Activated T-helper 9 cell treated with anti-CD3 and anti-CD28 coated beads, Interleukin-2, amount 50 U/mL, for 16 hours (primary cell): ENCODE measurements around the gene CENPS.
A peak's percentile ranks its signal among the peaks of the same experiment; 100 is the strongest.
"Not testable (repeated sequence)": the region's sequence is repeated elsewhere in the genome, so short reads cannot be mapped to it uniquely, and the experiment has no call there.

Experiments
- DNase-seq: peaks from one replicate; pipeline ENCODE4 v3.0.0-alpha.2; 2020; ENCODE audit warnings: low read depth

The CENPS gene

GRCh38 chr1:10430216-10431069 is at the start of gene CENPS:
Gene CENPS (plus strand): TSS chr1:10430433. CDS start chr1:10430518, 85 bp downstream.
- peak; percentile 91 for DNase-seq

GRCh38 chr1:10380594-10381275 is 49.5 kb upstream of the CENPS start:
- no peak for DNase-seq

GRCh38 chr1:10383630-10384029 is 46.6 kb upstream of the CENPS start:
- DNase-seq = no peak

GRCh38 chr1:10384219-10384618 is 46.0 kb upstream of the CENPS start:
- DNase-seq = no peak

- no peak for DNase-seq
Observed at GRCh38 chr1:10386761-10387676, 43.2 kb upstream of the CENPS start.

- DNase-seq = no peak
Observed at GRCh38 chr1:10387677-10388386, 42.4 kb upstream of the CENPS start.

GRCh38 chr1:10388387-10388715 is 41.9 kb upstream of the CENPS start:
- DNase-seq = no peak

- no peak for DNase-seq
Observed at GRCh38 chr1:10389271-10389973, 40.8 kb upstream of the CENPS start.

- DNase-seq = no peak
Observed at GRCh38 chr1:10396870-10397269, 33.4 kb upstream of the CENPS start.

GRCh38 chr1:10398278-10398733 is 31.9 kb upstream of the CENPS start:
- no peak for DNase-seq

GRCh38 chr1:10398734-10399443 is 31.3 kb upstream of the CENPS start, which contains the start of gene PGD:
Gene PGD (plus strand): TSS chr1:10399064. CDS start chr1:10399118, 54 bp downstream.
- DNase-seq = peak; percentile 97

- DNase-seq = peak; percentile 2
Observed at GRCh38 chr1:10399444-10399941, 30.7 kb upstream of the CENPS start.

- no peak for DNase-seq
Observed at GRCh38 chr1:10400013-10400412, 30.2 kb upstream of the CENPS start.

GRCh38 chr1:10401281-10401680 is 29.0 kb upstream of the CENPS start:
- no peak for DNase-seq

GRCh38 chr1:10402729-10403274 is 27.4 kb upstream of the CENPS start:
- DNase-seq = no peak

GRCh38 chr1:10407201-10407600 is 23.0 kb upstream of the CENPS start:
- DNase-seq = no peak

- DNase-seq = no peak
Observed at GRCh38 chr1:10415211-10415930, 14.9 kb upstream of the CENPS start.

- not testable (repeated sequence) for DNase-seq
Observed at GRCh38 chr1:10415967-10416366, 14.3 kb upstream of the CENPS start.

- DNase-seq = not testable (repeated sequence)
Observed at GRCh38 chr1:10418741-10419140, 11.5 kb upstream of the CENPS start.
